IMR-90 (cell line): ENCODE results near the gene NUP37.

ENCODE experiments used
- CEBPB ChIP-seq: IDR thresholded peaks from 2 replicates; pipeline ENCODE4 v1.6.1; 2012; ENCODE audit warnings: low read depth, low read length, improper control_type of control experiment
- POLR2A ChIP-seq: IDR thresholded peaks from 2 replicates; pipeline ENCODE4 v1.6.1; 2012; ENCODE audit warnings: mild to moderate bottlenecking, low read depth, low read length
- RCOR1 ChIP-seq: IDR thresholded peaks from 2 replicates; pipeline ENCODE4 v1.6.1; 2012; ENCODE audit warnings: mild to moderate bottlenecking, low read length, improper control_type of control experiment; ENCODE audit not compliant: insufficient replicate concordance
- RFX5 ChIP-seq: IDR thresholded peaks from 2 replicates; pipeline ENCODE4 v1.8.0; 2012; ENCODE audit warnings: low read depth, mild to moderate bottlenecking, low read length, moderate library complexity
- TF ChIP-seq, protein P1 (sequence below): conservative IDR thresholded peaks from 2 replicates; pipeline ENCODE4 v1.5.1; 2012; ENCODE audit warnings: mild to moderate bottlenecking, low read depth, low read length, improper control_type of control experiment

DNA sequence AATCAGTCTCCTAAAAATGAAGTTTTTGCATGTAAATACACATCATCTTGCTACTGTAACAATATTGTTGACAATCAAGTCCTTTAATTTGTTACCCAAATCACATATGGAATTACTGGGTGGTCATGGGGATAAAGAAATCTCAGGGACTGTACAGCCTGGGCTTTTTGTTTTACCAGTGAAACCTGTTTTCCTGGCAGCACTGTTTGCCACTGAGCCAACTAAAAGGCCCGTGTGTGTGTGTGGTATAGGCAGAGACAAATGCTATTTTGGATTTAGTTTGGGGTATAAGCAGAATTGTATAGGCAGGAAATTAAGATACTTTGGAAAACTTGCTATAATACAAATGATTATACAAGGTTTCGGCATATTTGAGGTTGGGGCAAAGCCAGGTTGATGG, 5.7 kb downstream of the NUP37 start:
- TF ChIP-seq, protein P1, sequence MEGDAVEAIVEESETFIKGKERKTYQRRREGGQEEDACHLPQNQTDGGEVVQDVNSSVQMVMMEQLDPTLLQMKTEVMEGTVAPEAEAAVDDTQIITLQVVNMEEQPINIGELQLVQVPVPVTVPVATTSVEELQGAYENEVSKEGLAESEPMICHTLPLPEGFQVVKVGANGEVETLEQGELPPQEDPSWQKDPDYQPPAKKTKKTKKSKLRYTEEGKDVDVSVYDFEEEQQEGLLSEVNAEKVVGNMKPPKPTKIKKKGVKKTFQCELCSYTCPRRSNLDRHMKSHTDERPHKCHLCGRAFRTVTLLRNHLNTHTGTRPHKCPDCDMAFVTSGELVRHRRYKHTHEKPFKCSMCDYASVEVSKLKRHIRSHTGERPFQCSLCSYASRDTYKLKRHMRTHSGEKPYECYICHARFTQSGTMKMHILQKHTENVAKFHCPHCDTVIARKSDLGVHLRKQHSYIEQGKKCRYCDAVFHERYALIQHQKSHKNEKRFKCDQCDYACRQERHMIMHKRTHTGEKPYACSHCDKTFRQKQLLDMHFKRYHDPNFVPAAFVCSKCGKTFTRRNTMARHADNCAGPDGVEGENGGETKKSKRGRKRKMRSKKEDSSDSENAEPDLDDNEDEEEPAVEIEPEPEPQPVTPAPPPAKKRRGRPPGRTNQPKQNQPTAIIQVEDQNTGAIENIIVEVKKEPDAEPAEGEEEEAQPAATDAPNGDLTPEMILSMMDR: no peak
- TF ChIP-seq RFX5 (no peak), CEBPB (no peak), POLR2A (no peak), RCOR1 (no peak)
